Ishikawa (cell line): ENCODE measurements around the gene SRBD1.

Source experiments
- EGR1 ChIP-seq: IDR thresholded peaks from 2 replicates; pipeline ENCODE4 v1.6.1; 2012
- NFIC ChIP-seq: IDR thresholded peaks from 2 replicates; pipeline ENCODE4 v1.6.1; 2012
- TCF12 ChIP-seq: IDR thresholded peaks from 2 replicates; pipeline ENCODE4 v1.6.1; 2012; ENCODE audit warnings: low read depth
- YY1 ChIP-seq: IDR thresholded peaks from 2 replicates; pipeline ENCODE4 v1.6.1; 2012; ENCODE audit warnings: low read depth

DNA sequence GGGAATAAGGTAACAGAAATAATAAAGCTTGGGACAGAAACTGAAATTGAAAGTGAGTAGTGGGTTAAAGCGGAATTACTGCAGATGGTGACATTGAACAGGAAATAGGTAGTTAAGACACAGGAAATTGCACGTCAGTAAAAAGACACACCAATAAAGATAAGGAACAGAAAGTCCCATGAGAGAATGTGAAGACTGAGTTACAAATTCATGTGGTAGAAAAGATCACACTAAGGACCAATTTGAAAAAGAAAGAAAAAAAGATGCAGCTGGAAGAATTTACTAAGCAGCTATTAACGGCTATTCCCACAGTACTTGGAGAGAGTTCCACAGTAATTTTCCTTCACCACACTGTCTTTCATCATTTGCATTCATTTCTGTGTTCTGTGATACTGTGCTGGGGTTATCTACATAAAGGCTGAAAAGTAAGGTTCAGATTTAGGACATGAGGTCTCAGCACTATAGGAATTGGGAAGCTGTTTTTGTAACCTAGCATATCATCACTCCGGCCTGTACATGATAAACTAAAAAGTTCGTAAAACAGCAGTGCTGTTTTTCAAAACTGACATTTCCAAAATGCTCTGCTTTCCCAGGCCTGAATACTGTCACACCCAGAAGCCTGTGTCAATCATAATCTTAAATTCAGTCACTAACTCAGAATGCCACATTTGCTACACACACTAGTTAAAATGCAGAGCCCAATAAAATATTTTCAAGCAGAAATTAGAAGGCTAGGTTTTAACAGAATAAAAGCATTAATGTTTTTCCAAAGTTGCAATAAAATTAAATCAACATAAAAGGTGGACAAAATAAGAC lies 42.9 kb downstream of the SRBD1 start:
- TF ChIP-seq NFIC (no peak), EGR1 (no peak), YY1 (no peak), TCF12 (no peak)
